H1 (cell line): ENCODE data around the gene SLC25A15. TPM values are rescaled to one million over a fixed set of nuclear protein-coding genes. Genes with fewer than 3 reads are reported as not detected.

ENCODE experiments used
- CTCF ChIA-PET: fragments of 300-600 bp; sonication (Branson Sonifier 250); formaldehyde crosslinking; loops from one replicate; lab custom pipeline; 2021; ENCODE audit not compliant: partially characterized antibody; lab: Charles Lee
- POLR2A ChIA-PET: fragments of 300-600 bp; sonication (Branson Sonifier 250); formaldehyde crosslinking; loops from one replicate; lab custom pipeline; 2021; ENCODE audit warnings: inconsistent platforms; ENCODE audit not compliant: partially characterized antibody; lab: Charles Lee
- DNase-seq, 2 experiments: peaks; one replicate each; pipeline versions ENCODE4 v3.0.0 to v3.0.0-alpha.2; 2010 to 2022; ENCODE audit warnings: low spot score in 2 of 2, low read depth in 1 of 2, mixed read lengths in 1 of 2
- FAIRE-seq: peaks from 2 replicates; lab custom pipeline; 2011; peaks lifted over from hg19 to GRCh38; lab: Jason Lieb, UNC
- H2AFZ ChIP-seq: 2 replicates; pipeline ENCODE4 v1.8.1; 2012; ENCODE audit warnings: low read length, inconsistent platforms
- H2AK5ac ChIP-seq: 2 replicates; pipeline ENCODE4 v1.6.1; 2013; ENCODE audit warnings: low read depth, low read length
- H2BK120ac ChIP-seq: replicated peaks from 2 replicates; pipeline ENCODE3; 2013; ENCODE audit warnings: low read depth, low read length, inconsistent platforms
- H2BK12ac ChIP-seq: 2 replicates; pipeline ENCODE4 v1.6.1; 2013; ENCODE audit warnings: low read depth, low read length
- H2BK15ac ChIP-seq: 2 replicates; pipeline ENCODE4 v1.6.1; 2013; ENCODE audit warnings: low read length
- H2BK20ac ChIP-seq: 2 replicates; pipeline ENCODE4 v1.6.1; 2013; ENCODE audit warnings: low read length
- H2BK5ac ChIP-seq: 2 replicates; pipeline ENCODE4 v1.6.1; 2013; ENCODE audit warnings: low read depth, low read length
- H3K14ac ChIP-seq: 2 replicates; pipeline ENCODE4 v1.6.1; 2013; ENCODE audit warnings: inconsistent platforms; ENCODE audit not compliant: insufficient read length
- H3K18ac ChIP-seq: 2 replicates; pipeline ENCODE4 v1.6.1; 2013; ENCODE audit warnings: low read length; ENCODE audit errors: extremely low read depth
- H3K23ac ChIP-seq: 2 replicates; pipeline ENCODE4 v1.6.1; 2013; ENCODE audit warnings: inconsistent platforms; ENCODE audit not compliant: insufficient read length
- H3K23me2 ChIP-seq: 2 replicates; pipeline ENCODE4 v1.6.1; 2013; ENCODE audit warnings: low read depth, low read length
- H3K27ac ChIP-seq: 2 replicates; pipeline ENCODE4 v1.6.1; 2011; ENCODE audit warnings: low read depth, low read length, inconsistent platforms
- H3K27me3 ChIP-seq, 4 experiments: replicated peaks in 1 of 4; 1 replicate in 1 of 4; 2 replicates in 3 of 4; pipeline versions ENCODE4 v1.6.1 to v1.8.1; 2011 to 2013; ENCODE audit warnings: low read length in 3 of 4, mild to moderate bottlenecking in 3 of 4, inconsistent platforms in 2 of 4, mixed read lengths in 2 of 4, moderate library complexity in 1 of 4; ENCODE audit not compliant: control insufficient read depth in 3 of 4, insufficient read depth in 3 of 4; ENCODE audit errors: extremely low read depth in 1 of 4
- H3K36me3 ChIP-seq, 4 experiments: 2 replicates each; pipeline versions ENCODE4 v1.6.1 to v1.8.1; 2011 to 2013; ENCODE audit warnings: mild to moderate bottlenecking in 4 of 4, low read length in 3 of 4, moderate library complexity in 2 of 4, control low read depth in 1 of 4, inconsistent platforms in 1 of 4; ENCODE audit not compliant: insufficient read depth in 4 of 4, control insufficient read depth in 2 of 4
- H3K4ac ChIP-seq: replicated peaks from 2 replicates; pipeline ENCODE3; 2013; ENCODE audit warnings: low read length, low read depth, mixed read lengths, inconsistent platforms; ENCODE audit not compliant: insufficient read length
- H3K4me1 ChIP-seq, 4 experiments: replicated peaks in 1 of 4; 1 replicate in 1 of 4; 2 replicates in 3 of 4; pipeline versions ENCODE4 v1.6.1 to v1.8.1; 2011 to 2013; ENCODE audit warnings: low read length in 3 of 4, inconsistent platforms in 2 of 4, mixed read lengths in 1 of 4; ENCODE audit not compliant: insufficient read depth in 4 of 4, control insufficient read depth in 3 of 4
- H3K4me2 ChIP-seq, 2 experiments: 2 replicates each; pipeline versions ENCODE4 v1.6.1 to v1.8.1; 2011 to 2013; ENCODE audit warnings: low read depth in 2 of 2, low read length in 2 of 2, control low read depth in 1 of 2, inconsistent platforms in 1 of 2, mild to moderate bottlenecking in 1 of 2; ENCODE audit not compliant: insufficient read depth in 1 of 2
- H3K4me3 ChIP-seq, 4 experiments: fragments of 200-600, 300-600 bp in 1 of 4; sonication (generic), shearing (Covaris generic), sonication (Bioruptor Twin) in 1 of 4; 2 replicates each; pipeline versions ENCODE4 v1.5.1 to v1.8.1; 2011 to 2016; ENCODE audit warnings: low read length in 4 of 4, low read depth in 3 of 4, control low read depth in 2 of 4, inconsistent platforms in 2 of 4, mild to moderate bottlenecking in 2 of 4, mixed read lengths in 1 of 4, moderate library complexity in 1 of 4; ENCODE audit not compliant: insufficient read depth in 2 of 4; ENCODE audit errors: extremely low read depth in 1 of 4
- H3K56ac ChIP-seq: replicated peaks from 2 replicates; pipeline ENCODE3; 2013; ENCODE audit warnings: low read depth, mild to moderate bottlenecking, mixed read lengths, low read length, inconsistent platforms; ENCODE audit not compliant: insufficient read length
- H3K79me1 ChIP-seq: 2 replicates; pipeline ENCODE4 v1.6.1; 2013; ENCODE audit warnings: low read depth, low read length, control low read depth
- H3K79me2 ChIP-seq, 2 experiments: 2 replicates each; pipeline versions ENCODE4 v1.6.1 to v1.8.1; 2012 to 2013; ENCODE audit warnings: low read length in 2 of 2, mild to moderate bottlenecking in 2 of 2, inconsistent platforms in 1 of 2; ENCODE audit not compliant: insufficient read depth in 2 of 2, control insufficient read depth in 1 of 2
- H3K9ac ChIP-seq, 4 experiments: replicated peaks in 1 of 4; 1 replicate in 1 of 4; 2 replicates in 3 of 4; pipeline versions ENCODE4 v1.6.1 to v1.8.1; 2011 to 2013; ENCODE audit warnings: low read depth in 3 of 4, low read length in 3 of 4, control low read depth in 2 of 4, mild to moderate bottlenecking in 2 of 4, moderate library complexity in 2 of 4, inconsistent platforms in 1 of 4; ENCODE audit errors: extremely low read depth in 1 of 4
- H3K9me3 ChIP-seq, 2 experiments: 2 replicates each; pipeline versions ENCODE4 v1.6.1 to v1.8.1; 2012 to 2013; ENCODE audit warnings: mild to moderate bottlenecking in 2 of 2, moderate library complexity in 2 of 2, control low read depth in 1 of 2, inconsistent platforms in 1 of 2, low read depth in 1 of 2, low read length in 1 of 2, mixed read lengths in 1 of 2; ENCODE audit not compliant: insufficient read depth in 2 of 2
- H4K20me1 ChIP-seq, 2 experiments: replicated peaks in 1 of 2; 2 replicates each; pipeline versions ENCODE3 to v1.8.1; 2011 to 2013; ENCODE audit warnings: inconsistent platforms in 2 of 2, low read length in 2 of 2, mild to moderate bottlenecking in 1 of 2; ENCODE audit not compliant: insufficient read depth in 2 of 2, control insufficient read depth in 1 of 2
- H4K5ac ChIP-seq: 2 replicates; pipeline ENCODE4 v1.6.1; 2013; ENCODE audit warnings: low read length, low read depth, mixed read lengths, inconsistent platforms; ENCODE audit not compliant: insufficient read length
- H4K8ac ChIP-seq: 2 replicates; pipeline ENCODE4 v1.8.0; 2013; ENCODE audit warnings: mild to moderate bottlenecking, moderate library complexity, low read length, inconsistent platforms; ENCODE audit not compliant: insufficient read depth; ENCODE audit errors: extremely low read depth
- H4K91ac ChIP-seq: replicated peaks from 2 replicates; pipeline ENCODE3; 2013; ENCODE audit warnings: low read length, mixed read lengths, inconsistent platforms; ENCODE audit not compliant: insufficient read length
- CHD2 ChIP-seq: IDR thresholded peaks from 2 replicates; pipeline ENCODE4 v1.6.1; 2012; ENCODE audit warnings: low read length, improper control_type of control experiment
- WGBS, 2 experiments: shearing (Covaris generic) in 1 of 2; methylation state at CpG; one replicate each; pipeline versions ENCODE4 v1.1.6 to v1.1.7; 2013 to 2015; ENCODE audit warnings: low lambda C conversion rate in 2 of 2, mixed read lengths in 2 of 2, inconsistent platforms in 1 of 2, low coverage in 1 of 2, missing lambda C conversion rate in 1 of 2; ENCODE audit not compliant: insufficient replicate concordance in 2 of 2, insufficient coverage in 1 of 2, insufficient read length in 1 of 2; ENCODE audit errors: extremely low coverage in 1 of 2, missing lambda C conversion rate in 1 of 2; 5-methylcytosine and 5-hydroxymethylcytosine counted together
- polyA plus RNA-seq, 7 experiments: library from polyadenylated mRNA; depleted of rRNA in 3 of 7; stranded (reverse) in 5 of 7; unstranded in 2 of 7; fragments of >200 nt in 5 of 7; fragments of 200-250 nt in 2 of 7; gene quantifications; 1 replicate in 5 of 7; 2 replicates in 1 of 7; 4 replicates in 1 of 7; pipeline versions ENCODE4 v1.2.1 to v1.2.3, GENCODE V29; 2011 to 2013; ENCODE audit warnings: missing spikeins in 2 of 7, mixed read lengths in 2 of 7
- total RNA-seq: library from RNA; stranded (reverse); fragmentation: NEBNext Ultra II Directional; extraction: Animal tissue kit (Norgen Biotek cat#: 25700); gene quantifications from 2 replicates; pipeline ENCODE4 v1.2.1, GENCODE V29; 2021

Gene SLC25A15
- total and polyA plus RNA-seq, 2 of the 8 experiments (the other 6 are each of a cell fraction or from before 2014, with no cell fraction given) = 12.4 to 23.4 TPM

DNA sequence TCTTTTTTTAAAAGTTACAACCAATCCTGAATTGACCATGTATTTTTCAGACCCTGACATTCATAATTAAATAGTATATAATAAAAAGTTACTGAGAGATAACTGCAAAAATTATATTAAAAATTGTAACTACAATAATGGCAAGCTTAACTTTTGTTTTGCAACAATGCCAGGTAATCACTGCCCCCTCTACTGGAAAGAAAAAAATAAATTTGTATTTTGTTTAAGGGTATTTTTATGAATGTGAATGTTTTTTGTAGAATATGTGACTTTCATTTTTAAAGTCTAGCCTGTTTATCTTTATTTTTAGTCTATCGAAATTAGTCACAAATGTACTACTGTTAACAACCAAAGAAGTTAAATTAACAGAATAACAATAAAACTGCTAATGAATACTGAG, 40.1 kb upstream of the SLC25A15 start:
- no peak overlapping the region for H3K14ac ChIP-seq
- no peak overlapping the region for H3K18ac ChIP-seq
- no peak overlapping the region for H2BK15ac ChIP-seq
- DNase-seq (no peak), FAIRE-seq (no peak)
- POLR2A ChIA-PET = no interaction called here
- no peak overlapping the region for H4K91ac ChIP-seq
- H3K4me3 ChIP-seq = no peak overlapping the region
- no peak overlapping the region for H2BK12ac ChIP-seq
- H2BK20ac ChIP-seq = no peak overlapping the region
- H2BK120ac ChIP-seq = no peak overlapping the region
- H2AFZ ChIP-seq = no peak overlapping the region
- no peaks in the 10 kb centered on the region for H3K23me2 ChIP-seq
- H3K27ac ChIP-seq = no peak overlapping the region
- H3K4ac ChIP-seq = no peak overlapping the region
- peaks cover 0 to 29% (median 6%) of the 10 kb centered on the region in 4 experiments; a peak in 5 of 8 replicates for H3K36me3 ChIP-seq
- no peak overlapping the region for H4K8ac ChIP-seq
- no peak overlapping the region for H3K9ac ChIP-seq
- CTCF ChIA-PET = interaction anchor here (0.6 to 1.5 kb wide), 3 partner anchors 14 to 98 kb away, joined by 3 read pairs; no protein-coding TSS in a partner anchor
- no peaks in the 10 kb centered on the region for H4K20me1 ChIP-seq
- H2BK5ac ChIP-seq = no peak overlapping the region
- H2AK5ac ChIP-seq = no peak overlapping the region
- no peak overlapping the region for H4K5ac ChIP-seq
- H3K56ac ChIP-seq = no peak overlapping the region
- no peaks in the 10 kb centered on the region for H3K79me1 ChIP-seq
- no peaks in the 10 kb centered on the region for H3K9me3 ChIP-seq
- no peak overlapping the region for H3K23ac ChIP-seq
- no peaks in the 10 kb centered on the region for H3K79me2 ChIP-seq
- H3K4me1 ChIP-seq = no peaks in the 10 kb centered on the region
- no peak for TF ChIP-seq CHD2
- H3K27me3 ChIP-seq = peaks cover 0 to 1% (median 0%) of the 10 kb centered on the region in 4 experiments; a peak in 1 of 7 replicates
- 74% methylated on average over 1 of the region's 1 CpG; no CpG with 5 or more reads in 1 of the 2 experiments for WGBS, 2 experiments
- no peak overlapping the region for H3K4me2 ChIP-seq
